SKM-1 treated with dmso at 0.1 percent for 144 hours (cell line): ENCODE measurements around the gene NLGN1.
"Not testable (repeated sequence)": the region's sequence is repeated elsewhere in the genome, so short reads cannot be mapped to it uniquely, and the experiment has no call there.

Experiments
- DNase-seq: peaks from one replicate; lab custom pipeline; 2025; ENCODE audit not compliant: unreplicated experiment; lab: John Stamatoyannopoulos, UW

The NLGN1 gene

GRCh38 chr3:173553635-173554280 is 156.2 kb downstream of the NLGN1 start:
- no peak for DNase-seq

GRCh38 chr3:173556546-173556945 is 159.0 kb downstream of the NLGN1 start:
- no peak for DNase-seq

- DNase-seq: no peak
Measured at GRCh38 chr3:173567997-173568396, 170.5 kb downstream of the NLGN1 start.

GRCh38 chr3:173568623-173569022 is 171.1 kb downstream of the NLGN1 start:
- no peak for DNase-seq

- DNase-seq: no peak
Measured at GRCh38 chr3:173583496-173583895, 186.0 kb downstream of the NLGN1 start.

- no peak for DNase-seq
Measured at GRCh38 chr3:173584093-173584837, 186.7 kb downstream of the NLGN1 start.

GRCh38 chr3:173584838-173585831 is 187.6 kb downstream of the NLGN1 start:
- DNase-seq: no peak

- no peak for DNase-seq
Measured at GRCh38 chr3:173586166-173586565, 188.6 kb downstream of the NLGN1 start.

GRCh38 chr3:173587055-173587454 is 189.5 kb downstream of the NLGN1 start:
- no peak for DNase-seq

GRCh38 chr3:173588556-173588955 is 191.0 kb downstream of the NLGN1 start:
- DNase-seq: no peak

GRCh38 chr3:173589116-173589515 is 191.6 kb downstream of the NLGN1 start:
- no peak for DNase-seq

- no peak for DNase-seq
Measured at GRCh38 chr3:173591401-173591800, 193.9 kb downstream of the NLGN1 start.

GRCh38 chr3:173594881-173595280 is 197.3 kb downstream of the NLGN1 start:
- DNase-seq: not testable (repeated sequence)

- no peak for DNase-seq
Measured at GRCh38 chr3:173599673-173600072, 202.1 kb downstream of the NLGN1 start.

- DNase-seq: no peak
Measured at GRCh38 chr3:173614522-173614921, 217.0 kb downstream of the NLGN1 start.

- DNase-seq: no peak
Measured at GRCh38 chr3:173615661-173616060, 218.1 kb downstream of the NLGN1 start.

GRCh38 chr3:173617490-173617889 is 219.9 kb downstream of the NLGN1 start:
- DNase-seq: no peak

- DNase-seq: no peak
Measured at GRCh38 chr3:173618148-173618547, 220.6 kb downstream of the NLGN1 start.

- DNase-seq: no peak
Measured at GRCh38 chr3:173618703-173619102, 221.2 kb downstream of the NLGN1 start.

- no peak for DNase-seq
Measured at GRCh38 chr3:173622166-173622565, 224.6 kb downstream of the NLGN1 start.

GRCh38 chr3:173624086-173624485 is 226.5 kb downstream of the NLGN1 start:
- DNase-seq: no peak
